Midbrain (tissue), 1 donor: ENCODE data around the gene ALAD.
"Not testable (repeated sequence)": the region's sequence is repeated elsewhere in the genome, so short reads cannot be mapped to it uniquely, and the experiment has no call there.

ENCODE experiments used
- DNase-seq: peaks from one replicate; lab custom pipeline; 2025; lab: John Stamatoyannopoulos, UW

Gene ALAD

DNA sequence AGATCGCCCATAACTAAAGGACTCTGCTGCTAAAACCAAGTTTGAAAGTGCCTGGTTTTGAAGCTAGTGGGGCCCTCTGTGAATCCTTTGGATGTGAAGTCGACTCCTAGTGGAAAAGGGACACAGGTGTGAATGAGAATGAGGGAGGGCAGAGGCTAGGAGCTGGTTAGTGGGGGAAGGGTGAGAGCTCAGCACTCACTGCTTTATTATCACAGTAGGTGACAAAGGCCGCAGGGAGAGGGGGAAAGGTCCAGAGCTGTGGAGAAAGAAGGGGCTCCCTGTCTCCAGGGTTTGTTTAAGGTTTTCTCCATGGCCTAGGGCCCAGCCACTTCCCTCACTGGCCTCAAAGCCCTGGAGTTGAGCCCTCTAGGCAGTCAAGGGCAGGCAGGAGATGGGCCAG is 27.8 kb downstream of the ALAD start:
- DNase-seq, result no peak

DNA sequence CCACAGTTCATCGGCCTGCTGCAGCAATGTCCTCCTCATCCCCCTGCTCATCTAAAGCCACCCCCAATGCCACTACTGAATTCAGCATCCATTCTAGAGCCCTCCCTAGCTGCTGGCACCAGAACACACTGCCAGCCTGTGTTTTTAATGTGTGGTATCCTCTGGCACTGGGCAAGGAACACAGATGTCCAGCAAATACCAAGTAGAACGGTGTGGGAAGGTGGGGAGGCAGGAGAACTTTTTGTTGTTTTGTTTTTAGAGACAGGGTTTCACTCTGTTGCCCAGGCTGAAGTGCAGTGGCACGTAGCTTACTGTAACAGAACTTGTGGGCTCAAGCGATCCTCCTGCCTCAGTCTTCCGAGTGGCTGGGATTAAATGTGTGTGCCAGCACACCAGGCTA is 29.0 kb downstream of the ALAD start:
- DNase-seq, result no peak

DNA sequence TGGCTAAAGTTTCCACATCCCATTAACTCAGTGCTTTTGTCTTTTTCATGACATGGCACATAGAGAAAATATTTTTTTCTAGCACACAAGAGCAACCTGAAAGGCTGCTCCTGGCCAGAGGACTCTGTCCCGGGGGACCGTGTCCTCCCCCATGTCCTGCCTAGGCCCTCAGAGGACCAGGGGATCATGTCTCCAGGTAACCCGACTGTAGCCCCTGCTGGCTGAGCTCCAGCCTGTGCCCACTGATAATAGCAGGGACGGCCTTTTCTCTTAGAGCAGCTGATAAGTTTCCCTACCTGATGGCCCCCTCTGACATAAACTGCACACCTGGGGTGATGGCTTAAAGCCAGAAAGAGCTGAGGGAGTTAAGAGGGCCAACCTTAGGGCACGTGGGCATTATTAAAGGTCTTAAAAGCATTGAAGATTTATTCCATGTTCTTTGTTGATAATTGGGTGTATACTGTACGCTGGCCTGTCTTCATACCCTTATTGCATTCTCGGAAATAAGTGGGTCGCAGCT is 30.2 kb downstream of the ALAD start:
- no peak for DNase-seq

DNA sequence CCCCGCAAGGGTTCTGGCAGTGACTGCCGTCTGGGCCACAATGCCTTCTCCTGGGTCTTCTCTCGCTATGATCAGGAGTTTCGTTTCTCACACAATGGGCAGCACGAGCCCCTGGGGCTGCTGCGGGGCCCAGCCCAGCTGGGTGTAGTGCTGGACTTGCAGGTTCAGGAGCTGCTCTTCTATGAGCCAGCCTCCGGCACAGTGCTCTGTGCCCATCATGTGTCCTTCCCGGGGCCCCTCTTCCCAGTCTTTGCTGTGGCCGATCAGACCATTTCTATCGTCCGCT is 31.3 kb downstream of the ALAD start:
- no peak for DNase-seq

DNA sequence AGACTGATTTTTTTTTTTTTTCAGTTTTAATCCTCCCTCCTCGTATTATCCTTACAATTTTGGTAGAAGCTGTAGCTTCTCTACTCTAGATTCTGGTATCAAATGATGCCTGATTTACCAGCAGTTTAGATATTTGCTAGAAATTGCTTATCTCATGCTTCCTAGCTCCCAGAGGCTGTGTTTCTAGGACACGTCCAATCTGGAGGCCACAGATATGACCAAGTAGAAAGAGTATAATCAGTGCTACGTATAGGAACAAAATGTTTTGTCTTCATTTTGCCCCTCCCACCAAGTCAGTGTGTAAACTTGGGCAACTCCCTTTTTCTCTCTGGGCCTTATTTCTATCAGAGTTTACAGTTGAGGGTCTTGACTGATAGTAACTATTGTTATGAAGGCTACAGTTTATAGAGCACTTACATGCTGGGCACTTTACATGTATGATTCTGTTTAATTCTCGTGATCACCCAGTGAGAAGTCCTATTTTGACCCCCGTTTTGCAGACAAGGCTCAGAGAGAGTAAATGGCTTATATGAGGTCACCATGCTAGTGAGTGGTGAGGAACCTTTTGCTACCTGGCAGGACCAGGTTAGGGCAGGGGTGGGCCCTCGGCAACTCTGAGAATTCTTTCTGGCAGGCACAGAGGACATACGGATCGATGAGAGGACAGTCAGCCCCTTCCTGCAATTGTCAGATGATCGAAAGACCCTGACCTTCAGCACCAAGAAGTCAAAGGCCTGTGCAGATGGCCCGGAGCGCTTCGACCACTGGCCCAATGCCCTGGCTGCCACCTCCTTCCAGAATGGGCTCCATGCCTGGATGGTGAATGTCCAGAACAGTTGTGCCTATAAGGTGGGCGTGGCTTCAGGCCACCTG is 31.9 kb downstream of the ALAD start:
- no peak for DNase-seq

DNA sequence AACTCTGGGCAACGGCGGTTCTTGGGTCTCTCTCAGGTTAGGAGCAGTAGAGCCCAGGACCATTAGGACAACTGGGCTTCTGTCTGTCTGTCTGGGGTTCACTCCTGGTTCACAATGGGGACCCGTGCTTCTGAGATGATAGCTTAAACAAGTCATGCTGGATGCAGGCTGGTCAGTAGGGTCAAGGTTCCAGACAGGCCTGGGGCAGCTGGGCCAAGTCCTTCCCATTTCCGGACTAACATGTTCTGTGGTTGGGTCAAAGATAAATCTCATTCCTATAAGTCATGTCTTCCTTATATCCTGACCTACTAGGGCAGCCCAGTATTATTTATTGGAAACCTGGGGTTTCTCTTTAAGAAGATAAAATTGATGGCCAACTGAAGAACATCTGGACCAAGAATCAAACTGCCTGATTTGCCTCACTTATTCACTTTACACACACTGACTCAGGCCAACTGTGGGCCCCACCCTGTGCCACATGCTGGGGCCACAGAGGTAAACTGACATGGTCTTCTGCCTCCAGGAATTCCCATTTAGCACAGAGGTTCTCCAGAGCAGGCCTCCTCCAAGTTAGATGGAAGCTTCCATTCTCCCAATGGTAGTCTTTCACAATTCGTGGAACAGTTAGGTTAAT is 32.6 kb downstream of the ALAD start:
- no peak for DNase-seq

DNA sequence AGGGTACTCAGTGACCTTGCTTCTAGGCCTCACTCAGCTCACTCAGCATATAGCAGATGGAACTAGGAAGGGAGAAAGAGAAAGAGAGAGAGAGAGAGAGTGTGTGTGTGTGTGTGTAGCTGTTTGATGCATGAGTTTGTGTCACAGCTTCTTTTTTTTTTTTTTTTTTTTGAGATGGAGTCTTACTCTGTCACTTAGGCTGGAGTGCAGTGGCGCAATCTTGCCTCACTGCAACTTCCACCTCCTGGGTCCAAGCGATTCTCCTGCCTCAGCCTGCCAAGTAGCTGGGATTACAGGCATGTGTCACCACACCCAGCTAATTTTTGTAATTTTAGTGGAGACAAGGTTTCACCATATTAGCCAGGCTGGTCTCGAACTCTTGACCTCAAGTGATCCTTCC is 35.4 kb downstream of the ALAD start:
- not testable (repeated sequence) for DNase-seq

DNA sequence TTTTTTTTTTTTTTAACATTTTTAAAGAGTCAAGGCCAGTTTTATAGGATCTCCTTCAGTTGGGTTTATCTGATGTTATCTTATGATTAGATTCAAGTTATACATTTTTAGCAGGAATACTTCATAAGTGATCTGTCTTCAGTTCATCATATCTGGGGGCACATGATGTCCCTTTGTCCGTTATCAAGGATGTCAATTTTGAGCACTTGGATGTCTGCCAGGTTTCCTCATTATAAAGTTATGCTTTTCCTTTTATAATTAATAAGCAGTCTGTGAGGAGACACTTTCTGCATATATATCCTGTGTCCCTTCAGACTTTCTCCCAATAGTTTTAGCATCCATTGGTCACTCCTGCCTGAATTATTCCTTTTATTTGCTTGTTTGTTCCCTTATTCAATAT is 36.1 kb downstream of the ALAD start:
- DNase-seq, result no peak

DNA sequence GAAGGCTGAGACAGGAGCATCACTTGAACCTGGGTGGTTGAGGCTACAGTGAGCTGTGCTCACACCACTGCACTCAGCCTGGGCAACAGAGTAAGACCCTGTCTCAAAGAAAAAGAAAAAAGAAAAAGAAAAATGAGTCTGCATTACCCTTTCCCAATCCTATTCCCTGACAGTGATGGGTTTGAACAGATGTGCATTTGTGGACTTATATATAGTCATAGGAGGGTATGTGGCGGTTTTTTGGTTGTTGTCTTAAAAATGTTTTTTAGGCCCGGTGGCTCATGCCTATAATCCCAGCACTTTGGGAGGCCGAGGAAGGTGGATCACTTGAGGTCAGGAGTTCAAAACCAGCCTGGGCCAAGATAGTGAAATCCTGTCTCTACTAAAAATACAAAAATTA is 37.7 kb downstream of the ALAD start:
- DNase-seq, result no peak

DNA sequence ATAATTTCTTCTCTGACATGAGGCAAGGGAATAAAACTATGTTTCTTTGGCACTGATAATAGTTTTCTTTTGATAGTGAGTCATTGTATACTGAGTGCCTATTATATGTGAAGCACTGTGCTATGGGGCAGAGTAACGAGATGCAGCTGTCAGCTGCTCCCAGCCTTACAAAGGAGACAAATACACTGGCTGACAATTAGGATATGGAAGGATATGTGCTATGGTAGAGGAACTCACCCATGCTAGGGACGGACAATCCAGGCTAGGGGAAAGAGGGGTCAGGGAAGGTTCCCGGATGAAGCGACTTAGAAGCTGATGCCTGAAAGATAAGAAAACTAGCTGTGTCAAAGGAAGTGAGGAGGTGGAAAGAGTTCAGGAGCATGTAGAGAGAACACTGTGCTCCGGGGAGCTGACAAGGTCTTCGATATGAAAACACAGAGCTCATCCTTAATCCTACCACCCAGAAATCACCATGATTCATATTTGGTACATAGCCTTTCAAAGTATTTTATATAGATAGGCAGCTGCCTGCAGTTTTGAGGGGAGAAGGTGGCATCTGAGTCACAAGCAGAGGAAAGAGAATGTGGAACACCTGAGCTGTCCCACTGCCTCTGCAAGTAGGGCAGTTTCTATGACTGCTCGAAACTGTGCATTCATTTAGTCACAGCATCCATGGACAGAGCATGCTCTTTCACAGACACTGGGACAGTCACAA is 39.6 kb downstream of the ALAD start:
- no peak for DNase-seq

DNA sequence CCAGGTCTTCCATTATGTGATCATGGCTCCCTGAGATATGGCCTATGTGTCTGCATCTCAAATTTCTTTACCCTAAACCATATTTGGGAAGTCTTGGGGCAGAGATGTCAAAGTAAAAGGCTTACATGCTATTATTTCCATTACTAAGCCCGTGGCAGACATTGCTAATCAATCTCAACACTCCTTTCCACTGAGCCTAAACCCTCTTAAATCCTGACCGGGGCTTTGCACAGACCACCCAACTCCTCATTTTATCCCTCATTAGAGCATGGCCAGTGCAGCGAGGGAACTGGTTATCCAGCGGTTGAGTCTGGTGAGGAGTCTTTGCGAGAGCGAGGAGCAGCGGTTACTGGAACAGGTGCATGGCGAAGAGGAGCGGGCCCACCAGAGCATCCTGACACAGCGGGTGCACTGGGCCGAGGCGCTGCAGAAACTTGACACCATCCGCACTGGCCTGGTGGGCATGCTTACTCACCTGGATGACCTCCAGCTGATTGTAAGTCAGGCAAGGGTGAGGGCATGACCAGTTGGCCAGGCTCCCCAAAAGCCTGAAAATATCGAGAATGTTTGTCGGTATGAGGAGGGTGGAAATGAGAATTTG is 40.7 kb downstream of the ALAD start:
- no peak for DNase-seq

DNA sequence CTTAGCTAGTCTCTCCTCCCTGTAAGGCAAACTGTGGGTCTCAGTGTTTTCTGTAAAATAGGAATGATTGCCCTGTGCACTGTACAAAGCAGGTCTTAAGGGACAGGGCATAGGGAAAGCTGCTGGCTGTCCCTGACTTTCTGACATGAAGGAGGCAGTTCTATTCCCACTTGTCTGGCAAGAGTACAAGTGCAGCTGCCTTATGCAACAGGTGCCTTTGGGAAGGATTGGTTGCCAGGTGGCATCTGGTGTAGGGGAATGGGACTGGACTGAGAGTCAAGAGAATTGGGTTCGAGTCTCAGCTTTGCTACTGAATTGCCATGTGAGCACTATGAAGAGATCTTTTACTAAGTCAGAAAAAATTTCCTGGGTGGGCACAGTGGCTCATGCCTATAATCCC is 41.7 kb downstream of the ALAD start:
- DNase-seq, result no peak

DNA sequence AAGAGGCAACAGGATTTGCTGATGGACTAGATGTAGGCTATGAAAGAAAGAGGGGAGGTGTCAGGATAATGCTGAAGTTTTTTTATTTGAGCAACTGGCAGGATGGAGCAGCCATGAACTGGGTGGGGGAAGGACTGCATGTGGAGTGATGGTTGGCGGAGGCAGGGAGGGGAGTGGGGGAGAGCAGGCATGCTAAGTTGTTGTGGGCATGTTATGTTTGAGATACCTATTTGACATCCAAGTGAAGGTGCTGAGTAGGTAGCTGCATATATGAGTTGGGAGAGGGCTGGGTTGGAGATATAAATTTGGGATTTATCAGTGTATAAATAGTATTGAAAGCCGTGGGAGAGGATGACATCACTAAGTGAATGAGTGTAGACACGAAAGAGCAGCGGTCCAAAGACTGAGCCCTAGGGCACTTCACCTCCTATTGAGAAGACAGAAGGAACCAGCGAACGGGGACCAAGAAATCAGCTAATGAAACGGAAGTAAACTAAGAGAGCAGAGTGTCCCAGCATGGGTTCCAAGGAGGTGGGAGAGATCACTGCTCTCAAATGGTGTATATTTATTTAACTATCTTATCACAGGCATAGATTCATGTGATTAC is 44.3 kb downstream of the ALAD start:
- no peak for DNase-seq

DNA sequence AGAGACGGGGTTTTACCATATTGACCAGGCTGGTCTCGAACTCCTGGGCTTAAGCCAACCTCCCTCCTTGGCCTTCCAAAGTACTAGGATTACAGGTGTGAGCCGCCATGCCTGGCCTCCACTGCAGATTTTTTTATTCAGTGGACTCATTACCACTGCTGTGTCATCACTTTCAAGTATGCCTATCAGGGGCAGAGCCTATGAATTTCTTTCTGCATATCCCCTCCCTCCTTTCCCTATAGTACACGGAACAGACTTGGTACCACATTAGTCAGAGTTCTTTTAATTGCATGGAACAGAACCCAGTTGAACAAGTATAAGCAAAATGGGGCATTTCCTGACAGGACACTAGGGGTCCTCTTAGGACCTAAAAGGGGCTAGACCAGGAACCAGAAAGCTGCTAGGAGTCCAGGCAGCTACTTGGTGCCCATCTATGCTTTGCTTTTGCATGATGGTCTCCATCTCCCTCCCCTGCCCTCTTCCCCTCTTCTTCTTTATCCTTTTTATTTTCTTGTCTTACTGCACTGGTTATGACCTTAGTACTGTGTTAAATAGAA is 46.0 kb downstream of the ALAD start:
- no peak for DNase-seq

DNA sequence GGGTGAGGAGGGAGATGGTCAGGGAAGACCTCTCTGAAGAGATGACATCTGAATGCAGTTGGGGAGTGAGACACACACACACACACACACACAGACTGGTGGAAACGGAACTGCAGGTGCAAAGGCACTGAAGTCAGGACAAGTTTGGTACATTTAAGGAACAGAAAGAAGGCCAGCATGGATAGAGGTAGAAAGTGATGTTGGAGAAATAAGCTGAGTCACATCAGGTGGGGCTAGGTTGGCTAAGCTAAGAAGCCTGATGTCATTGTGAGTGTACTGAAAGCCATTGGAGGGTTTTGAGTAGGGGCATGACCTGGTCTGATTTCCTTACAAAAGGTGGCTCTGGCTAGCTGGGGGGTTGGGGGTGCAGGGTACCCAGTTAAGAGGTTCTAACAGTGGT is 48.7 kb downstream of the ALAD start:
- no peak for DNase-seq

DNA sequence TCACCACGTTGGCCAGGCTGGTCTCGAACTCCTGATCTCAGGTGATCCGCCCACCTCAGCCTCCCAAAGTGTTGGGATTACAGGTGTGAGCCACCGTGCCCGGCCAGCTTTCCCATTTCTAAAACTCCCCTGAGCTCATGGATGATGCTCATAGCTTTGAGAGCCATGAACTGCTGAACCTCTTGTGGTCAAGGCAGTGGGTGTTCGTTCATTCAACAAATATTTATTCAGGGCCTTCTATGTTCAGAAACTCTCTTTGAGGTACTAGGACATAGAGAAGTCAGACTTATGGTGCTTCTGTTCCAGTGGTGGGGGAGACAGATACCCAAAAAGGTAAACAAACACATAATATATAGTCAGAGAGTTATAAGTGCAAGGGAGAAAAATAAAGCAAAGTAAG is 49.1 kb downstream of the ALAD start:
- no peak for DNase-seq

DNA sequence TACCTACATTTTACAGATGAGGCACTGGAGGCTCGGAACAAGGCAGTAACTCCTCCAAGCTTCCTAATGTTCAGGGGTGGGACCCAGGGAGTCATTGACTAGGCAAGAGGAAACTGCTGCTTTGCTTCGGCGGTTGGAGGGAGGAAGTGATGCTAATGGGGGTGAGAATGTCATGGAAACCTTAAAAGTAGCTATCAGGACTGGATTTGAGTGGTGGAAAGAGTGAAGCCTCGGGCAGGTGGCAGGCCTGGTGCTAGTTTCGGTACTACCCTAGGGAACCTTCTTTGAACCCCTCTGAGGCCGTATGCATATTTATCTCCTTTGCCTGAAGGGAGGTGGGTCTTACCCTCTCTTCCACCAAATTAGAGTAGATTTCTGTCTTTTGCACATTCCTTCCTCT is 50.1 kb downstream of the ALAD start:
- no peak for DNase-seq

DNA sequence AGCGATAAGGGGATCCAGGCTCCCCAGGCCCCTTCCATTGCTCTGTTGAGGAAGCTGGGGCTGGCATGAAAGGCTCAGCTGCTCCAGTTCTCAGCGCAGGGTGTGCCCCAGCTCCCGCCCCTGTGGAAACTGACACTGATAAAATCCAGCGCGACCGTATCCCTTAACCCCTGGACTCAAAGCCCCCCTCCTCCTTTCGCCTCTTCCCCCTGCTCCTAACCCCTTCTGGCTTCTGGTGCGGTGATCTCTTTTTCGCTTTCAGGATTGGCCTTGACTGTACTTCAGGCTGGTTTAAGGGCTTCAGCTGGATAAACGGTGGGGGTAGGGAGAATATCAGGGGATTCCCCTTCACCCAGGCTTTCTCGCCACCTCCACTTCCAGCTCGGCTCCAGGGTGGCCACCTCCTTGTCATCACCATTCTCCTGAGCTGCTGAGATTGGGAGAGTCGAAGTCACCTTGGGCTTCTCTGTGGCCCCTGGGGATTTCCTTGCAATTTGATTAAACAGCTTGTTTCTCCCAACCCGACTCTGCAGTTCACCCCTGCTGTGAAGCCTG is 50.9 kb downstream of the ALAD start:
- DNase-seq, result no peak

DNA sequence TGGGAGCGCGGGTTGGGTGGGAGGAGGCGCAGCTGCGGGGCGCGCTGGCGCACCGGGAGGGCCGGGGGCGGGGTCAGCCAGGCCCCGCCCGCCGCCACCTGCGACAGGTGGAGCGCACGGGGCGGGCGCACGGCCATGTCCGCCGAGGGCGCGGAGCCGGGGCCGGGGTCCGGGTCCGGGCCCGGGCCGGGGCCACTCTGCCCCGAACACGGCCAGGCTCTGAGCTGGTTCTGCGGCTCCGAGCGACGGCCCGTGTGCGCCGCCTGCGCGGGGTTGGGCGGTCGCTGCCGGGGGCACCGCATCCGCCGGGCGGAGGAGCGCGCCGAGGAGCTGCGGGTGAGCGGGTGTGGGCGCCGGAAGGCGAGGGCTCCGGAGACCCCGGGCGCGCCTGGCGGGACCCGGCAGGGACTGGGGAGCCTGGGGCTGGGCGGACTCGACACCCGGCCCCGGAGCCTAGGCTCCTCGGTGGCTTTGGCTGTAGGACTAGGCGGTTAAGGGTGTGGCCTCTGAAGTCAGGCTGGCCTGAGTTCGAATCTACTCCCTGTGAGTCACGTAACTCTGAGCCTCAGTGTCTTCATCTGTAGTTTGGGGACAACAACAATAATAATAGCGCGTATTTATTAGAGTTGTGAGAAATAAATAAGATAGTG is 51.5 kb downstream of the ALAD start, which contains the start of gene BSPRY:
BSPRY (plus strand) TSS at position 97 of the 650 bp plus-strand sequence; CDS start at position 136, 39 bp downstream.
- DNase-seq, result no peak

DNA sequence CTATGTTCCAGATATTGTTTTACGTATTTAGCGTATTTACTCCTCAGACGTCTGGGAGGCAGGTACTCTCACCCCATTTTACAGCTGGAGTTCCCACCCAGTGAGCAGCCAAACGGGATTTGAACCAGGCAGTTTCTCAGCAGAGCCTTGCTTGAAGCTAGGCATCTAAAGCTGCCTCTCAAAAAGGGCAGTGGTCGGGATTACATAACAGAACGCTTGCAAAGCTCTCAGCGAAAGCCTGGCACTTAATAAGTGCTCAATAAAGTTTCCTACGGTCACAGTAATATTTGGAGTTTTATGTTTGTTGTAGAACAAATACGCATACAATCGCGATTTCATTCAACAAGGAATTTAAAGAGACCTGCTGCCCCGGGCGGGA is 52.0 kb downstream of the ALAD start:
- no peak for DNase-seq

DNA sequence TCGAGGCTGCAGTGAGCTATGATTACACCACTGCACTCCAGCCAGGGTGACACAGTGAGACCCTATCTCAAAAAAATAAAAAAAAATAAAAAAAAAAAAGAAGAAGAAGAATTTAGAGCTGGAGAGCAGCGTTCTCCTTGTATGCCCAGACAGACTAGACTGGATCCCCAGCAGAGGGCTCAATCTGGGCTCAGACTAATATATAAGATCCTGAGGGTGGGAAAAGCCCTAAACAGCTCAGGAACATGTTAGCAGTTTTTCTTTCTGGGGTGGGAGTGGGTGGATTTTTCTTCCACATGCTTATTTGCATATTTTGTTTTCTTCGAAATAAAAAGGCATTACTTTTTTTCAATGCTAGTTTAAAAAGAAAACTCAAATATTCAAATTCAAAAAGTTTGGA is 52.6 kb downstream of the ALAD start:
- no peak for DNase-seq
